Kidney (tissue), 14 donors: ENCODE data around the gene REEP1. TPM values are rescaled to one million over a fixed set of nuclear protein-coding genes. Genes with fewer than 3 reads are reported as not detected.

Source experiments
- DNase-seq, 5 donors: peaks; one replicate each; pipeline ENCODE4 v3.0.0-alpha.2; 2013 to 2020
- FAIRE-seq: peaks from 2 replicates; lab custom pipeline; 2012; peaks lifted over from hg19 to GRCh38; lab: Jason Lieb, UNC
- H3K27ac ChIP-seq, 2 donors: one replicate each; pipeline ENCODE4 v1.7.0; 2013; ENCODE audit warnings: low read depth in 2 of 2, low read length in 2 of 2, inconsistent platforms in 1 of 2
- H3K27me3 ChIP-seq: one replicate; pipeline ENCODE4 v1.7.1; 2013; ENCODE audit warnings: low read length, inconsistent platforms; ENCODE audit not compliant: control insufficient read depth, insufficient read depth
- H3K36me3 ChIP-seq, 3 donors: one replicate each; pipeline versions ENCODE4 v1.7.0 to v1.7.1; 2013; ENCODE audit warnings: low read length in 3 of 3, control low read depth in 1 of 3, inconsistent platforms in 1 of 3; ENCODE audit not compliant: insufficient read depth in 3 of 3, control insufficient read depth in 2 of 3
- H3K4me1 ChIP-seq, 3 donors: one replicate each; pipeline versions ENCODE4 v1.7.0 to v1.7.1; 2013; ENCODE audit warnings: low read length in 3 of 3, inconsistent platforms in 1 of 3, low read depth in 1 of 3; ENCODE audit not compliant: control insufficient read depth in 2 of 3, insufficient read depth in 2 of 3
- H3K4me3 ChIP-seq, 3 donors: one replicate each; pipeline versions ENCODE4 v1.7.0 to v1.8.1; 2013; ENCODE audit warnings: low read length in 3 of 3, control low read depth in 1 of 3, inconsistent platforms in 1 of 3
- H3K9ac ChIP-seq, 3 donors: one replicate each; pipeline versions ENCODE4 v1.7.0 to v1.7.1; 2013; ENCODE audit warnings: low read length in 3 of 3, control low read depth in 1 of 3, inconsistent platforms in 1 of 3
- H3K9me3 ChIP-seq, 3 donors: one replicate each; pipeline versions ENCODE4 v1.7.0 to v1.7.1; 2013; ENCODE audit warnings: low read length in 3 of 3, control low read depth in 1 of 3, inconsistent platforms in 1 of 3; ENCODE audit not compliant: control insufficient read depth in 2 of 3, insufficient read depth in 1 of 3
- intact Hi-C: fragments of 100-400 bp; cut with DNase I; formaldehyde crosslinking; loops from one replicate; pipeline ENCODE4 v1.11.1; 2022
- polyA plus RNA-seq: library from polyadenylated mRNA; stranded (reverse); fragments of 350-450 nt; fragmentation: Illumina TruSeq; extraction: RNeasy Lipid Tissue Mini Kit (QIAGEN cat#74804); gene quantifications from one replicate; pipeline ENCODE4 v1.2.3, GENCODE V29; 2014; ENCODE audit warnings: low read depth, low replicate concordance; ENCODE audit not compliant: insufficient read depth
- total RNA-seq: library from RNA; stranded (reverse); fragmentation: NEBNext Ultra II Directional; extraction: Animal tissue kit (Norgen Biotek cat#: 25700); gene quantifications from one replicate; pipeline ENCODE4 v1.2.1, GENCODE V29; 2021
- TF ChIP-seq, protein P1 (sequence below): IDR thresholded peaks from 3 replicates; pipeline ENCODE4 v1.5.1; 2012; ENCODE audit warnings: mild to moderate bottlenecking, moderate library complexity, borderline replicate concordance; ENCODE audit not compliant: insufficient read depth; ENCODE audit errors: extremely low read depth
- donor health status: control.
- donor health status: control.
- donor health status: control.
- donor health status: control.
- donor health status: control.
- donor health status: DM: yes; HTN: yes; CAD: no.
- donor health status: Normal renal cell carcinoma (clear cell type).

REEP1 gene
- total and polyA plus RNA-seq, 2 donors from 2014 or later = 3.3 to 4.3 TPM

- intact Hi-C loops = no loop called here
These were observed 100.3 kb downstream of the REEP1 start for GRCh38 chr2:86237172-86237571.

DNA sequence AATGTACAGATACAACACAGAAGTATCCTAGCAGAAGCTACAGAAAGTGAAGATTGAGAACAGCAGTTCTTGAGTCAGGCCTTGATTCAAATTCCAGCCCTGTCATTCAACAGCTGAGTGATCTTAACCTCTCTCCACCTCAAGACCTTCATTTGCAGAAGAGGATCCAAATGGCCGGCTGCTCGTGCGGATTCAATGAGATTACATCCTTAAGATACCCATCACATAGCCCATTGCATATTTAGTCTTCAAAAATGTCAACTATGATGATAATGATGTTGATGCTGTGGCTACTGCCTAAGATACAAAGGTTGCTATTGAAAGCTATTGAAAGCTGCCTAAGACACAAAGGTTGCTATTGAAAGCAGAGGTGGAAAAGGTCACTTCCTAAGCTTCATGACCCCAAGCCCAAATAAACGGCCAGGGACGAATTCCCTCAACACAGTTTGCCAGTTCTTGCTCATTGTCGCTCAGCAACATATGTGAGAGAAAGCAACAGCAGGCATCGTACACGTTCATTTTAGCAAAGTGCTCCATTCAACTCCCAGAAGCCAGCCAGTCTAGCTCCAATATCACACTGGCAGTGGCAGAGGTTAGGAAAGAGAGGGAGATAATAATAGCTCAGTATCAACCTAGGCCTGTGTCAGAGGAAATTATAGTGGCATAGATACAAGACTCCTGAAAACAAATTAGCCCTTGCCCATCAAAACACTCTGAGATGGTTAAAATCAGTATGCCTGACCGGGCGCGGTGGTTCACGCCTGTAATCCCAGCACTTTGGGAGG, 102.0 kb downstream of the REEP1 start:
- no peak for FAIRE-seq
- H3K27ac ChIP-seq = no peak overlapping the region
- intact Hi-C loops = no loop called here
- TF ChIP-seq, protein P1, sequence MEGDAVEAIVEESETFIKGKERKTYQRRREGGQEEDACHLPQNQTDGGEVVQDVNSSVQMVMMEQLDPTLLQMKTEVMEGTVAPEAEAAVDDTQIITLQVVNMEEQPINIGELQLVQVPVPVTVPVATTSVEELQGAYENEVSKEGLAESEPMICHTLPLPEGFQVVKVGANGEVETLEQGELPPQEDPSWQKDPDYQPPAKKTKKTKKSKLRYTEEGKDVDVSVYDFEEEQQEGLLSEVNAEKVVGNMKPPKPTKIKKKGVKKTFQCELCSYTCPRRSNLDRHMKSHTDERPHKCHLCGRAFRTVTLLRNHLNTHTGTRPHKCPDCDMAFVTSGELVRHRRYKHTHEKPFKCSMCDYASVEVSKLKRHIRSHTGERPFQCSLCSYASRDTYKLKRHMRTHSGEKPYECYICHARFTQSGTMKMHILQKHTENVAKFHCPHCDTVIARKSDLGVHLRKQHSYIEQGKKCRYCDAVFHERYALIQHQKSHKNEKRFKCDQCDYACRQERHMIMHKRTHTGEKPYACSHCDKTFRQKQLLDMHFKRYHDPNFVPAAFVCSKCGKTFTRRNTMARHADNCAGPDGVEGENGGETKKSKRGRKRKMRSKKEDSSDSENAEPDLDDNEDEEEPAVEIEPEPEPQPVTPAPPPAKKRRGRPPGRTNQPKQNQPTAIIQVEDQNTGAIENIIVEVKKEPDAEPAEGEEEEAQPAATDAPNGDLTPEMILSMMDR = no peak
- no peak overlapping the region for H3K9ac ChIP-seq
- H3K36me3 ChIP-seq = no peaks in the 10 kb centered on the region
- H3K9me3 ChIP-seq = no peaks in the 10 kb centered on the region
- no peak overlapping the region for H3K4me3 ChIP-seq
- H3K4me1 ChIP-seq = no peaks in the 10 kb centered on the region
- DNase-seq = no peak
- no peaks in the 10 kb centered on the region for H3K27me3 ChIP-seq

More at GRCh38 chr2:86237172-86237571, 100.3 kb downstream of the REEP1 start:
- Histone ChIP-seq H3K27me3 (no peaks in the 10 kb centered on the region), H3K9ac (no peak overlapping the region), H3K36me3 (no peaks in the 10 kb centered on the region), H3K4me3 (no peak overlapping the region), H3K4me1 (no peaks in the 10 kb centered on the region), H3K9me3 (no peaks in the 10 kb centered on the region), H3K27ac (no peak overlapping the region)
- no peak for FAIRE-seq
- TF ChIP-seq, protein P1 = no peak
- no peak for DNase-seq

- no peaks in the 10 kb centered on the region for H3K4me1 ChIP-seq
- intact Hi-C loops = no loop called here
- no peaks in the 10 kb centered on the region for H3K9me3 ChIP-seq
- H3K4me3 ChIP-seq = no peak overlapping the region
- TF ChIP-seq, protein P1 = no peak
- DNase-seq (no peak), FAIRE-seq (no peak)
- H3K36me3 ChIP-seq = no peaks in the 10 kb centered on the region
- no peak overlapping the region for H3K27ac ChIP-seq
- H3K9ac ChIP-seq = no peak overlapping the region
- H3K27me3 ChIP-seq = no peaks in the 10 kb centered on the region
These were observed 102.8 kb downstream of the REEP1 start for GRCh38 chr2:86234563-86235131.
